K562 (cell line): Measurements from ENCODE around the gene RNF207. TPM values are rescaled to one million over a fixed set of nuclear protein-coding genes. Genes with fewer than 3 reads are reported as not detected.
A peak's percentile ranks its signal among the peaks of the same experiment; 100 is the strongest.

ENCODE experiments used
- CCNT2 ChIP-seq: IDR thresholded peaks from 2 replicates; pipeline ENCODE4 v1.6.1; 2011; ENCODE audit warnings: borderline replicate concordance, low read depth, mild to moderate bottlenecking, moderate library complexity, mixed read lengths, low read length; ENCODE audit not compliant: insufficient read length; ENCODE audit errors: extremely low read depth
- CEBPB ChIP-seq: fragments of 450-650 bp; IDR thresholded peaks from 2 replicates; pipeline ENCODE4 v1.6.1; 2016; ENCODE audit warnings: missing genetic modification characterization, missing compliant biosample characterization
- E2F3 ChIP-seq: fragments of 250-450 bp; sonication (Bioruptor Pico); IDR thresholded peaks from 2 replicates; pipeline ENCODE4 v1.4.0; 2020; ENCODE audit warnings: mild to moderate bottlenecking
- EP300 ChIP-seq: IDR thresholded peaks from 2 replicates; pipeline ENCODE4 v1.6.1; 2012; ENCODE audit warnings: low read length, improper control_type of control experiment
- ESRRA ChIP-seq: fragments of 450-650 bp; IDR thresholded peaks from 2 replicates; pipeline ENCODE4 v1.6.1; 2014; ENCODE audit warnings: low read depth, mild to moderate bottlenecking, moderate library complexity, borderline replicate concordance
- ETV6 ChIP-seq, 3 experiments: fragments of 150-350 bp in 1 of 3; sonication (generic) in 1 of 3; formaldehyde crosslinking in 1 of 3; IDR thresholded peaks; 2 replicates each; pipeline versions ENCODE4 v1.6.1 to v1.8.0; 2014 to 2022; ENCODE audit warnings: borderline replicate concordance in 2 of 3, low read depth in 2 of 3, antibody characterized with exemption in 1 of 3, low read length in 1 of 3, mild to moderate bottlenecking in 1 of 3, missing genetic modification reagents in 1 of 3
- HSF4 ChIP-seq: fragments of 250-450 bp; sonication (Bioruptor Pico); IDR thresholded peaks from 2 replicates; pipeline ENCODE4 v2.1.2; 2022; ENCODE audit warnings: mild to moderate bottlenecking, moderate library complexity, borderline replicate concordance
- MECOM ChIP-seq: fragments of 250-450 bp; sonication (Bioruptor Pico); IDR thresholded peaks from 2 replicates; pipeline ENCODE4 v1.8.0; 2022; ENCODE audit warnings: inconsistent platforms
- MXI1 ChIP-seq: IDR thresholded peaks from 2 replicates; pipeline ENCODE4 v1.6.1; 2011; ENCODE audit warnings: low read depth, mild to moderate bottlenecking, improper control_type of control experiment, low read length
- NBN ChIP-seq: fragments of 450-650 bp; IDR thresholded peaks from 2 replicates; pipeline ENCODE4 v1.6.1; 2016; ENCODE audit warnings: low read depth, mild to moderate bottlenecking
- POLR2AphosphoS2 ChIP-seq: IDR thresholded peaks from 2 replicates; pipeline ENCODE4 v1.6.1; 2012; ENCODE audit warnings: low read length, improper control_type of control experiment
- ZKSCAN3 ChIP-seq: fragments of 250-450 bp; sonication (Bioruptor Pico); IDR thresholded peaks from 2 replicates; pipeline ENCODE4 v1.4.0; 2020
- ZNF263 ChIP-seq: sonication (generic); formaldehyde crosslinking; IDR thresholded peaks from 2 replicates; pipeline ENCODE4 v1.8.0; 2022; ENCODE audit warnings: mild to moderate bottlenecking, missing genetic modification reagents, borderline replicate concordance
- ZNF282 ChIP-seq: sonication (generic); formaldehyde crosslinking; IDR thresholded peaks from 2 replicates; pipeline ENCODE4 v1.8.1; 2023; ENCODE audit warnings: missing genetic modification reagents
- ZNF586 ChIP-seq: fragments of 450-650 bp; formaldehyde crosslinking; conservative IDR thresholded peaks from 2 replicates; pipeline ENCODE4 v1.4.0; 2020; ENCODE audit warnings: mild to moderate bottlenecking, moderate library complexity
- polyA plus RNA-seq, 8 experiments: library from polyadenylated mRNA; depleted of rRNA in 4 of 8; stranded (reverse) in 5 of 8; unstranded in 3 of 8; fragments of >200 nt; fragmentation: Nextera tagmentation in 2 of 8; fragmentation: Illumina TruSeq in 1 of 8; extraction: Ambion mirVana in 2 of 8; extraction: Trizol in 1 of 8; gene quantifications; 2 replicates each; pipeline versions ENCODE4 v1.2.1 to v1.2.3, GENCODE V29; 2011 to 2014; ENCODE audit warnings: inconsistent platforms in 1 of 8, missing spikeins in 1 of 8
- total RNA-seq, 7 experiments: library from RNA; depleted of rRNA in 6 of 7; stranded (reverse); fragments of >200 nt in 6 of 7; fragmentation: Illumina TruSeq in 2 of 7; extraction: Trizol in 2 of 7; gene quantifications; 2 replicates each; pipeline versions ENCODE4 v1.2.1 to v1.2.3, GENCODE V29; 2011 to 2021; ENCODE audit warnings: low replicate concordance in 1 of 7
- TF ChIP-seq, protein P1 (sequence below): fragments of 450-650 bp; IDR thresholded peaks from 2 replicates; pipeline ENCODE4 v1.6.1; 2018; ENCODE audit not compliant: partially characterized antibody
- TF ChIP-seq, protein P2 (sequence below), 2 experiments: fragments of 450-650 bp in 1 of 2; IDR thresholded peaks; 2 replicates each; pipeline ENCODE4 v1.6.1; 2011 to 2017; ENCODE audit warnings: low read depth in 2 of 2, antibody characterized with exemption in 1 of 2, borderline replicate concordance in 1 of 2, low read length in 1 of 2, mild to moderate bottlenecking in 1 of 2, mixed read lengths in 1 of 2; ENCODE audit not compliant: control insufficient read depth in 1 of 2
- TF ChIP-seq, protein P3 (sequence below): fragments of 250-450 bp; sonication (Bioruptor Pico); IDR thresholded peaks from 2 replicates; pipeline ENCODE4 v1.8.0; 2022; ENCODE audit warnings: inconsistent platforms

The RNF207 gene
- total and polyA plus RNA-seq, 9 of the 15 experiments (the other 6 are each of a cell fraction or from before 2014, with no cell fraction given): 2.7 to 30.6 (median 12.9) TPM

DNA sequence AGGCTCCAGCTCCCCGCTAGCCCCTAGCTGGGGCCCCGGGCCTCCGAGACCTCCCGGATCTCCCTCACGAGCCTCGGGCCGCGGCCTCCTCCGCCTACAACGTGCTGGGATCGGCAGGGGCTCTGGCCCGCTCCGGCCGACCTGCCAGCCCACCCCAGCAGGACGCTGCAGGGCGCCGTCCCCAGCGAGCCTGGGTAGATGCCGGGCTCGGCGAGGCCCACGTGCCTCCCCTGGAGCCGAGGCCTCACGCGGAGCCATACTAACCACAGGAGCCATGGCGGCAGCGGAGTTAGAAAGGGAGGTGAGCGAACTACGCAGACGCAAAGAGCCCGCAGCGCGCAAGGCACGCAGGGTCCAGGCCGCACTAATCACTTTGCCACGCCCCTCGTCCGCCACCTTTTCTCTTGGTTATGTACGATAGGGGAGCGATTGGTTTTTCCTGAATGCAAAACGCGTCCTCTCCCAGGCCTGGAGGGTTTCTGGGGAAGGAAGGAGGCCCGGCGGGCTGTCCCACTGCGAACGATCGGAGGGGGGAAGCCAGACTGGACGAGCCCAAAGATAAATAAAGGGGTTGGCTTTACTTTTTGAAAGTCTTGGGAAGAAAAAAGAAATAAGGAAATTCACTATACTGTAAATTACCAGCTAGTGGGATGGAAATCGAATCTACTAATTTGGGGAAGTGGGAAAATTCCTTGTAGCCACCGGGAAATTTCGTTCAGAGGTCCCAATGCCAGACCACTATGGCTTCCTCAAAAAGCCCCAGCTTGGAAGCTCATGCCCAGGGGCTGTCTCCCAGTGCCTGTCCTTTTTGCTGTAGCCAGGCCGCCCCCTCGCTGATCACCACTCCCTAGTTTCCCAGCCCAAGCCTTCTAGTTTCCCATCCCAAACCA is 6.4 kb upstream of the RNF207 start, which contains the start of gene RPL22 (continued):
- peak; percentile 58 for TF ChIP-seq EP300
- no peak for TF ChIP-seq ZNF282 (CRISPR knock-in tag)
- 0 out of 2 replicates have a peak, but pooled peaks have one; percentile 61 for TF ChIP-seq MECOM (CRISPR knock-in tag)
- TF ChIP-seq HSF4 (CRISPR knock-in tag): no peak
- TF ChIP-seq NBN: peak; percentile 12; the same call in 1 of the 2 replicates
- TF ChIP-seq ETV6 (IDR thresholded peaks at IDR 0.05; ENCODE audit: borderline replicate concordance in 1 of 2, low read depth in 2 of 2, low read length in 1 of 2): no peak; a peak in 1 of 4 replicates
- TF ChIP-seq ETV6 (CRISPR knock-in tag; IDR thresholded peaks at IDR 0.05; ENCODE audit: borderline replicate concordance): no peak
- TF ChIP-seq CCNT2: peak; percentile 51
- peak; percentile 55 for TF ChIP-seq ZNF263 (CRISPR knock-in tag)
- TF ChIP-seq ZKSCAN3 (CRISPR knock-in tag): no peak
- TF ChIP-seq, protein P1, sequence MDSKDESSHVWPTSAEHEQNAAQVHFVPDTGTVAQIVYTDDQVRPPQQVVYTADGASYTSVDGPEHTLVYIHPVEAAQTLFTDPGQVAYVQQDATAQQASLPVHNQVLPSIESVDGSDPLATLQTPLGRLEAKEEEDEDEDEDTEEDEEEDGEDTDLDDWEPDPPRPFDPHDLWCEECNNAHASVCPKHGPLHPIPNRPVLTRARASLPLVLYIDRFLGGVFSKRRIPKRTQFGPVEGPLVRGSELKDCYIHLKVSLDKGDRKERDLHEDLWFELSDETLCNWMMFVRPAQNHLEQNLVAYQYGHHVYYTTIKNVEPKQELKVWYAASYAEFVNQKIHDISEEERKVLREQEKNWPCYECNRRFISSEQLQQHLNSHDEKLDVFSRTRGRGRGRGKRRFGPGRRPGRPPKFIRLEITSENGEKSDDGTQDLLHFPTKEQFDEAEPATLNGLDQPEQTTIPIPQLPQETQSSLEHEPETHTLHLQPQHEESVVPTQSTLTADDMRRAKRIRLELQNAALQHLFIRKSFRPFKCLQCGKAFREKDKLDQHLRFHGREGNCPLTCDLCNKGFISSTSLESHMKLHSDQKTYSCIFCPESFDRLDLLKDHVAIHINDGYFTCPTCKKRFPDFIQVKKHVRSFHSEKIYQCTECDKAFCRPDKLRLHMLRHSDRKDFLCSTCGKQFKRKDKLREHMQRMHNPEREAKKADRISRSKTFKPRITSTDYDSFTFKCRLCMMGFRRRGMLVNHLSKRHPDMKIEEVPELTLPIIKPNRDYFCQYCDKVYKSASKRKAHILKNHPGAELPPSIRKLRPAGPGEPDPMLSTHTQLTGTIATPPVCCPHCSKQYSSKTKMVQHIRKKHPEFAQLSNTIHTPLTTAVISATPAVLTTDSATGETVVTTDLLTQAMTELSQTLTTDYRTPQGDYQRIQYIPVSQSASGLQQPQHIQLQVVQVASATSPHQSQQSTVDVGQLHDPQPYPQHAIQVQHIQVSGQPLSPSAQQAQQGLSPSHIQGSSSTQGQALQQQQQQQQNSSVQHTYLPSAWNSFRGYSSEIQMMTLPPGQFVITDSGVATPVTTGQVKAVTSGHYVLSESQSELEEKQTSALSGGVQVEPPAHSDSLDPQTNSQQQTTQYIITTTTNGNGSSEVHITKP: peak; percentile 100
- TF ChIP-seq, protein P2, sequence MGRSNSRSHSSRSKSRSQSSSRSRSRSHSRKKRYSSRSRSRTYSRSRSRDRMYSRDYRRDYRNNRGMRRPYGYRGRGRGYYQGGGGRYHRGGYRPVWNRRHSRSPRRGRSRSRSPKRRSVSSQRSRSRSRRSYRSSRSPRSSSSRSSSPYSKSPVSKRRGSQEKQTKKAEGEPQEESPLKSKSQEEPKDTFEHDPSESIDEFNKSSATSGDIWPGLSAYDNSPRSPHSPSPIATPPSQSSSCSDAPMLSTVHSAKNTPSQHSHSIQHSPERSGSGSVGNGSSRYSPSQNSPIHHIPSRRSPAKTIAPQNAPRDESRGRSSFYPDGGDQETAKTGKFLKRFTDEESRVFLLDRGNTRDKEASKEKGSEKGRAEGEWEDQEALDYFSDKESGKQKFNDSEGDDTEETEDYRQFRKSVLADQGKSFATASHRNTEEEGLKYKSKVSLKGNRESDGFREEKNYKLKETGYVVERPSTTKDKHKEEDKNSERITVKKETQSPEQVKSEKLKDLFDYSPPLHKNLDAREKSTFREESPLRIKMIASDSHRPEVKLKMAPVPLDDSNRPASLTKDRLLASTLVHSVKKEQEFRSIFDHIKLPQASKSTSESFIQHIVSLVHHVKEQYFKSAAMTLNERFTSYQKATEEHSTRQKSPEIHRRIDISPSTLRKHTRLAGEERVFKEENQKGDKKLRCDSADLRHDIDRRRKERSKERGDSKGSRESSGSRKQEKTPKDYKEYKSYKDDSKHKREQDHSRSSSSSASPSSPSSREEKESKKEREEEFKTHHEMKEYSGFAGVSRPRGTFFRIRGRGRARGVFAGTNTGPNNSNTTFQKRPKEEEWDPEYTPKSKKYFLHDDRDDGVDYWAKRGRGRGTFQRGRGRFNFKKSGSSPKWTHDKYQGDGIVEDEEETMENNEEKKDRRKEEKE (IDR thresholded peaks at IDR 0.05; ENCODE audit: borderline replicate concordance in 1 of 2, control insufficient read depth in 1 of 2, low read depth in 2 of 2, low read length in 1 of 2): peak in 1 of 2 experiments; percentile 89; a peak in 2 of 4 replicates
- peak; percentile 86; the same call in 1 of the 2 replicates for TF ChIP-seq POLR2AphosphoS2
- 0 out of 2 replicates have a peak, but pooled peaks have one; percentile 61 for TF ChIP-seq E2F3 (CRISPR knock-in tag)
- TF ChIP-seq MXI1: peak; percentile 53
- TF ChIP-seq ESRRA: peak; percentile 90
- no peak for TF ChIP-seq ZNF586 (CRISPR knock-in tag)
- no peak for TF ChIP-seq CEBPB (tag)
- TF ChIP-seq, protein P3, sequence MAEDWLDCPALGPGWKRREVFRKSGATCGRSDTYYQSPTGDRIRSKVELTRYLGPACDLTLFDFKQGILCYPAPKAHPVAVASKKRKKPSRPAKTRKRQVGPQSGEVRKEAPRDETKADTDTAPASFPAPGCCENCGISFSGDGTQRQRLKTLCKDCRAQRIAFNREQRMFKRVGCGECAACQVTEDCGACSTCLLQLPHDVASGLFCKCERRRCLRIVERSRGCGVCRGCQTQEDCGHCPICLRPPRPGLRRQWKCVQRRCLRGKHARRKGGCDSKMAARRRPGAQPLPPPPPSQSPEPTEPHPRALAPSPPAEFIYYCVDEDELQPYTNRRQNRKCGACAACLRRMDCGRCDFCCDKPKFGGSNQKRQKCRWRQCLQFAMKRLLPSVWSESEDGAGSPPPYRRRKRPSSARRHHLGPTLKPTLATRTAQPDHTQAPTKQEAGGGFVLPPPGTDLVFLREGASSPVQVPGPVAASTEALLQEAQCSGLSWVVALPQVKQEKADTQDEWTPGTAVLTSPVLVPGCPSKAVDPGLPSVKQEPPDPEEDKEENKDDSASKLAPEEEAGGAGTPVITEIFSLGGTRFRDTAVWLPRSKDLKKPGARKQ (CRISPR knock-in tag): no peak
